SU-DHL-6 (cell line): ENCODE results near the gene NBPF9.
"Not testable (repeated sequence)": the region's sequence is repeated elsewhere in the genome, so short reads cannot be mapped to it uniquely, and the experiment has no call there.

ENCODE experiments used
- EZH2phosphoT487 ChIP-seq: fragments of 200-600 bp; sonication (generic), shearing (Covaris generic); conservative IDR thresholded peaks from 2 replicates; pipeline ENCODE4 v1.6.1; 2018; ENCODE audit warnings: mild to moderate bottlenecking, antibody characterized with exemption, low read length, moderate library complexity, mixed read lengths
- TF ChIP-seq, protein P1 (sequence below): fragments of 200-600 bp; sonication (generic); IDR thresholded peaks from one replicate; pipeline ENCODE4 v1.5.1; 2017; ENCODE audit warnings: antibody characterized with exemption, mild to moderate bottlenecking, low read length, moderate library complexity; ENCODE audit not compliant: insufficient read depth, poor library complexity, severe bottlenecking

DNA sequence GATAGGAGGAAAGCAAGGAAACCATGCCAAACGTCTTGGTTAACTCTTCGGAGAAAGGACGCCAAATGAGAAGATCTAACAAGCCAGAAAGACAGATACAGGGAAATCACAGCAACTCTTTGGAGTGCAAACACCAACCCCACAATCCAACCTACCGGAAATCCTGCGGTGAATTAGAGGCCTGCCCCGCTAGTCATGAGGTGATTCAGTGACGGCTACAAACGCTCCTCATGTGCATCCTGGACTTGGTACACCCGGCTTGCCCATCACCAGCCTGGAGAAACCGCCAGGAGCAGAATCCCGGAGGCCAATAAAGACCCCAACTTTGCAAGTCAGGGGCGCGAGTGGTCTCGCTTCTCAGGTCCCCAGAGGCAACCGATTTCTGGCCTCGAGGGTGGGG is 777 bp downstream of the NBPF9 start:
- TF ChIP-seq, protein P1, sequence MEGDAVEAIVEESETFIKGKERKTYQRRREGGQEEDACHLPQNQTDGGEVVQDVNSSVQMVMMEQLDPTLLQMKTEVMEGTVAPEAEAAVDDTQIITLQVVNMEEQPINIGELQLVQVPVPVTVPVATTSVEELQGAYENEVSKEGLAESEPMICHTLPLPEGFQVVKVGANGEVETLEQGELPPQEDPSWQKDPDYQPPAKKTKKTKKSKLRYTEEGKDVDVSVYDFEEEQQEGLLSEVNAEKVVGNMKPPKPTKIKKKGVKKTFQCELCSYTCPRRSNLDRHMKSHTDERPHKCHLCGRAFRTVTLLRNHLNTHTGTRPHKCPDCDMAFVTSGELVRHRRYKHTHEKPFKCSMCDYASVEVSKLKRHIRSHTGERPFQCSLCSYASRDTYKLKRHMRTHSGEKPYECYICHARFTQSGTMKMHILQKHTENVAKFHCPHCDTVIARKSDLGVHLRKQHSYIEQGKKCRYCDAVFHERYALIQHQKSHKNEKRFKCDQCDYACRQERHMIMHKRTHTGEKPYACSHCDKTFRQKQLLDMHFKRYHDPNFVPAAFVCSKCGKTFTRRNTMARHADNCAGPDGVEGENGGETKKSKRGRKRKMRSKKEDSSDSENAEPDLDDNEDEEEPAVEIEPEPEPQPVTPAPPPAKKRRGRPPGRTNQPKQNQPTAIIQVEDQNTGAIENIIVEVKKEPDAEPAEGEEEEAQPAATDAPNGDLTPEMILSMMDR, result not testable (repeated sequence)
- TF ChIP-seq EZH2phosphoT487, result not testable (repeated sequence)
